KMS-11 (cell line): Measurements from ENCODE around the gene MMS19.

ENCODE experiments used
- H2AFZ ChIP-seq: fragments of 200-600 bp; sonication (generic); 2 replicates; pipeline ENCODE4 v1.6.1; 2016; ENCODE audit warnings: antibody characterized with exemption, mixed run types, low read depth
- H3K27ac ChIP-seq: fragments of 200-600 bp; sonication (generic); 2 replicates; pipeline ENCODE4 v1.6.1; 2016; ENCODE audit warnings: mild to moderate bottlenecking, mixed run types
- H3K27me3 ChIP-seq: fragments of 200-600 bp; sonication (generic); 2 replicates; pipeline ENCODE4 v1.6.1; 2017; ENCODE audit warnings: mild to moderate bottlenecking, low read depth, mixed run types, moderate library complexity; ENCODE audit not compliant: insufficient read depth
- H3K36me3 ChIP-seq: fragments of 200-600 bp; sonication (generic); 2 replicates; pipeline ENCODE4 v1.6.1; 2017; ENCODE audit warnings: mild to moderate bottlenecking, mixed run types; ENCODE audit not compliant: insufficient read depth
- H3K4me1 ChIP-seq: fragments of 200-600 bp; sonication (generic); 2 replicates; pipeline ENCODE4 v1.6.1; 2016; ENCODE audit warnings: mild to moderate bottlenecking, low read depth, mixed run types; ENCODE audit not compliant: poor library complexity, severe bottlenecking
- H3K4me2 ChIP-seq: fragments of 200-600 bp; sonication (generic); 2 replicates; pipeline ENCODE4 v1.7.0; 2016; ENCODE audit warnings: mild to moderate bottlenecking, mixed run types
- H3K4me3 ChIP-seq: fragments of 200-600 bp; sonication (generic); IDR thresholded peaks from 2 replicates; pipeline ENCODE4 v1.6.1; 2017; ENCODE audit warnings: low read depth, low read length, mixed read lengths; ENCODE audit not compliant: insufficient read depth
- H3K79me2 ChIP-seq: fragments of 200-600 bp; sonication (generic); 2 replicates; pipeline ENCODE4 v1.6.1; 2016; ENCODE audit warnings: low read depth, mixed run types; ENCODE audit not compliant: insufficient read depth
- H3K9ac ChIP-seq: fragments of 200-600 bp; sonication (generic); 2 replicates; pipeline ENCODE4 v1.6.1; 2016; ENCODE audit warnings: mild to moderate bottlenecking, mixed run types
- H4K20me1 ChIP-seq: fragments of 200-600 bp; sonication (generic); 2 replicates; pipeline ENCODE4 v1.6.1; 2016; ENCODE audit warnings: mild to moderate bottlenecking, mixed run types; ENCODE audit not compliant: insufficient read depth
- TF ChIP-seq, protein P1 (sequence below): fragments of 200-600 bp; sonication (generic); conservative IDR thresholded peaks from 2 replicates; pipeline ENCODE4 v1.6.1; 2017; ENCODE audit warnings: low read depth, mild to moderate bottlenecking, antibody characterized with exemption, low read length, moderate library complexity, mixed read lengths

MMS19 gene

GRCh38 chr10:97539523-97540200 is 41.4 kb upstream of the MMS19 start:
- Histone ChIP-seq H3K79me2 (no peaks in the 10 kb centered on the region), H4K20me1 (no peaks in the 10 kb centered on the region), H3K4me2 (no peak overlapping the region), H2AFZ (no peak overlapping the region), H3K4me3 (no peak overlapping the region), H3K4me1 (peaks cover 9% of the 10 kb centered on the region), H3K27me3 (no peaks in the 10 kb centered on the region), H3K9ac (no peak overlapping the region), H3K36me3 (no peaks in the 10 kb centered on the region), H3K27ac (no peak overlapping the region)
- TF ChIP-seq, protein P1, sequence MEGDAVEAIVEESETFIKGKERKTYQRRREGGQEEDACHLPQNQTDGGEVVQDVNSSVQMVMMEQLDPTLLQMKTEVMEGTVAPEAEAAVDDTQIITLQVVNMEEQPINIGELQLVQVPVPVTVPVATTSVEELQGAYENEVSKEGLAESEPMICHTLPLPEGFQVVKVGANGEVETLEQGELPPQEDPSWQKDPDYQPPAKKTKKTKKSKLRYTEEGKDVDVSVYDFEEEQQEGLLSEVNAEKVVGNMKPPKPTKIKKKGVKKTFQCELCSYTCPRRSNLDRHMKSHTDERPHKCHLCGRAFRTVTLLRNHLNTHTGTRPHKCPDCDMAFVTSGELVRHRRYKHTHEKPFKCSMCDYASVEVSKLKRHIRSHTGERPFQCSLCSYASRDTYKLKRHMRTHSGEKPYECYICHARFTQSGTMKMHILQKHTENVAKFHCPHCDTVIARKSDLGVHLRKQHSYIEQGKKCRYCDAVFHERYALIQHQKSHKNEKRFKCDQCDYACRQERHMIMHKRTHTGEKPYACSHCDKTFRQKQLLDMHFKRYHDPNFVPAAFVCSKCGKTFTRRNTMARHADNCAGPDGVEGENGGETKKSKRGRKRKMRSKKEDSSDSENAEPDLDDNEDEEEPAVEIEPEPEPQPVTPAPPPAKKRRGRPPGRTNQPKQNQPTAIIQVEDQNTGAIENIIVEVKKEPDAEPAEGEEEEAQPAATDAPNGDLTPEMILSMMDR, result no peak

- Histone ChIP-seq H3K4me2 (no peak overlapping the region), H3K9ac (no peak overlapping the region), H3K79me2 (no peaks in the 10 kb centered on the region), H3K27ac (no peak overlapping the region), H3K4me1 (peaks cover 9% of the 10 kb centered on the region), H3K27me3 (no peaks in the 10 kb centered on the region), H3K36me3 (no peaks in the 10 kb centered on the region), H4K20me1 (no peaks in the 10 kb centered on the region), H3K4me3 (no peak overlapping the region), H2AFZ (no peak overlapping the region)
- TF ChIP-seq, protein P1, result no peak
Observed at GRCh38 chr10:97538839-97539238, 40.6 kb upstream of the MMS19 start.

- Histone ChIP-seq H3K79me2 (no peaks in the 10 kb centered on the region), H3K27ac (no peak overlapping the region), H3K4me3 (no peak overlapping the region), H3K4me1 (peaks cover 11% of the 10 kb centered on the region), H3K9ac (no peak overlapping the region), H3K27me3 (no peaks in the 10 kb centered on the region), H4K20me1 (no peaks in the 10 kb centered on the region), H3K36me3 (no peaks in the 10 kb centered on the region), H2AFZ (no peak overlapping the region), H3K4me2 (no peak overlapping the region)
- TF ChIP-seq, protein P1, result no peak
Observed at GRCh38 chr10:97538411-97538810, 40.2 kb upstream of the MMS19 start.

DNA sequence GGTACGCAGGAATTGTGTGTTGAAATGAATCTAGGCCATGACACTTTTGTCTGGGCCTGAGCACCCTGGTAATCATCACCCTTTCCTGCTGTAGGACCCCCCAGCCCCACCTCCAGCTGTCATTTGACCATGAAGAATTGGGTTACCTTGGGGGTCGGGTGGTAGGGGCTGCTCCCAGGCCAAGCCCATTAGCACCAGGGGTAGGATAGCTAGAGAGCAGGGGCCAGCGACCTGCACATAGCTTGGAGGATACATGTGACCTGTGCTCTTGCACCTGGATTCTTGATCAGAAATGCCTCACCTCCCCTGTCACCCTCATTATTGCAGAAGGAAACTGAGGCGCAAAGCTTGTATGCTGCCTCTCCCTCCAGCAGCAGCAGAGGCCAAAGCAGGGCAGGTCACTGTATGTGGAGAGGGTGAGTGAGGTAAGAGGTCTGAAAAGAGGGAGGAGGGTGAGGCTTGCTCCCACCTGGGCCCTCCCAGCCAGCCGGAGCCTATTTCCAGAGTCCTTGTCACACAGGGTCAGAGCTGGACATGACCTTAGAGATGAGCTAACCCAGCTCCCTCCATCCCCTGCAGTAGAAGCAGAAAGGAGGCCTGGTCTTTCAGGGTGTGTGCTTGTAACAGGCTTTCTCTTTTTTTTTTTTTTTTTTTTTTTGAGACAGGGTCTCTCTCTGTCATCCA is 39.1 kb upstream of the MMS19 start:
- H3K4me2 ChIP-seq, result no peak overlapping the region
- H3K27ac ChIP-seq, result no peak overlapping the region
- no peaks in the 10 kb centered on the region for H3K36me3 ChIP-seq
- TF ChIP-seq, protein P1, result no peak
- H3K4me3 ChIP-seq, result no peak overlapping the region
- no peak overlapping the region for H3K9ac ChIP-seq
- H3K79me2 ChIP-seq, result no peaks in the 10 kb centered on the region
- H4K20me1 ChIP-seq, result no peaks in the 10 kb centered on the region
- no peak overlapping the region for H2AFZ ChIP-seq
- H3K4me1 ChIP-seq, result peaks cover 15% of the 10 kb centered on the region
- no peaks in the 10 kb centered on the region for H3K27me3 ChIP-seq
